K562 (cell line): ENCODE results near the gene DIP2B. TPM values are rescaled to one million over a fixed set of nuclear protein-coding genes. Genes with fewer than 3 reads are reported as not detected.

Source experiments
- ATAC-seq: fragments of 200-7000 bp; cut with Tn5 transposase; 3 replicates; pipeline ENCODE4 v1.9.1; 2020; ENCODE audit warnings: moderate library complexity
- BruUV-seq: library from RNA; stranded (reverse); fragments of 400-500 nt; replicated peaks from 2 replicates; lab custom pipeline; 2021; lab: Mats Ljungman, UMichigan
- CTCF ChIA-PET: fragments of 300-600 bp; formaldehyde crosslinking; extraction: SDS; loops from one replicate; lab custom pipeline; 2021; ENCODE audit warnings: low intra/inter-chr PET ratio; lab: Yijun Ruan, JAX
- POLR2A ChIA-PET: fragments of 300-600, 350-650 bp; sonication (Branson Sonifier 250); formaldehyde crosslinking; extraction: SDS; loops from one replicate; lab custom pipeline; 2021; ENCODE audit warnings: antibody characterized with exemption, inconsistent platforms; lab: Yijun Ruan, JAX
- DNase-seq, 4 experiments: peaks; one replicate each; pipeline versions ENCODE4 v3.0.0 to v3.0.0-alpha.2; 2011 to 2018; ENCODE audit warnings: low spot score in 3 of 4, mixed read lengths in 3 of 4; ENCODE audit errors: extremely low read depth in 1 of 4
- FAIRE-seq: peaks from 2 replicates; lab custom pipeline; 2011; peaks lifted over from hg19 to GRCh38; lab: Jason Lieb, UNC
- H2AFZ ChIP-seq: 2 replicates; pipeline ENCODE4 v1.6.0; 2011; ENCODE audit warnings: low read depth, low read length, control low read depth, inconsistent platforms
- H3K27ac ChIP-seq: fragments of 200-600 bp; 3 replicates; pipeline ENCODE4 v1.8.0; 2011; ENCODE audit warnings: low read depth, mild to moderate bottlenecking, control low read depth, inconsistent platforms, low read length, moderate library complexity, mixed read lengths; ENCODE audit errors: extremely low read depth
- H3K27me3 ChIP-seq, 2 experiments: fragments of 300-600 bp in 1 of 2; 2 replicates in 1 of 2; 3 replicates in 1 of 2; pipeline versions ENCODE4 v1.6.0 to v1.8.0; 2011; ENCODE audit warnings: inconsistent platforms in 2 of 2, low read length in 2 of 2, mild to moderate bottlenecking in 1 of 2, mixed read lengths in 1 of 2, moderate library complexity in 1 of 2; ENCODE audit not compliant: control insufficient read depth in 2 of 2, insufficient read depth in 2 of 2
- H3K36me3 ChIP-seq: fragments of 300-600 bp; 3 replicates; pipeline ENCODE4 v1.8.0; 2011; ENCODE audit warnings: mild to moderate bottlenecking, low read length, inconsistent platforms; ENCODE audit not compliant: control insufficient read depth, insufficient read depth
- H3K4me1 ChIP-seq, 2 experiments: fragments of 200-600 bp in 1 of 2; replicated peaks in 1 of 2; 2 replicates in 1 of 2; 3 replicates in 1 of 2; pipeline versions ENCODE4 v1.5.1 to v1.8.0; 2011; ENCODE audit warnings: inconsistent platforms in 2 of 2, low read length in 2 of 2, mild to moderate bottlenecking in 1 of 2, mixed read lengths in 1 of 2, moderate library complexity in 1 of 2; ENCODE audit not compliant: control insufficient read depth in 2 of 2, insufficient read depth in 2 of 2
- H3K4me2 ChIP-seq: 2 replicates; pipeline ENCODE4 v1.6.1; 2011; ENCODE audit warnings: low read length, control low read depth, inconsistent platforms, mixed read lengths; ENCODE audit not compliant: insufficient read depth
- H3K4me3 ChIP-seq: fragments of 200-600 bp; sonication (generic), shearing (Covaris generic); 2 replicates; pipeline ENCODE4 v1.5.1; 2016; ENCODE audit warnings: control low read depth, inconsistent platforms
- H3K79me2 ChIP-seq: fragments of 200-600 bp; 3 replicates; pipeline ENCODE4 v1.8.0; 2011; ENCODE audit warnings: low read length, inconsistent platforms; ENCODE audit not compliant: control insufficient read depth, insufficient read depth
- H3K9ac ChIP-seq, 2 experiments: 2 replicates each; pipeline versions ENCODE4 v1.6.0 to v1.6.1; 2011; ENCODE audit warnings: low read depth in 2 of 2, low read length in 2 of 2, control low read depth in 1 of 2, inconsistent platforms in 1 of 2, mild to moderate bottlenecking in 1 of 2, mixed read lengths in 1 of 2; ENCODE audit not compliant: insufficient read depth in 1 of 2
- H3K9me1 ChIP-seq: one replicate; pipeline ENCODE4 v1.6.0; 2011; ENCODE audit warnings: inconsistent platforms, mild to moderate bottlenecking, low read length, moderate library complexity; ENCODE audit not compliant: control insufficient read depth, insufficient read depth
- H3K9me3 ChIP-seq: replicated peaks from 2 replicates; pipeline ENCODE4 v1.5.1; 2011; ENCODE audit warnings: low read depth, low read length, inconsistent platforms; ENCODE audit not compliant: control insufficient read depth, insufficient read depth
- H4K20me1 ChIP-seq: replicated peaks from 2 replicates; pipeline ENCODE4 v1.6.1; 2011; ENCODE audit warnings: low read length, inconsistent platforms, mixed read lengths; ENCODE audit not compliant: control insufficient read depth, insufficient read depth
- C11orf30 ChIP-seq: fragments of 450-650 bp; IDR thresholded peaks from 2 replicates; pipeline ENCODE4 v1.6.1; 2016; ENCODE audit warnings: low read depth, mild to moderate bottlenecking
- CREM ChIP-seq: IDR thresholded peaks from 2 replicates; pipeline ENCODE4 v1.6.1; 2014; ENCODE audit warnings: antibody characterized with exemption, low read depth
- ELF2 ChIP-seq: fragments of 250-450 bp; sonication (Bioruptor Pico); IDR thresholded peaks from 2 replicates; pipeline ENCODE4 v1.5.0; 2021; ENCODE audit warnings: mild to moderate bottlenecking
- ESRRA ChIP-seq: fragments of 450-650 bp; IDR thresholded peaks from 2 replicates; pipeline ENCODE4 v1.6.1; 2014; ENCODE audit warnings: low read depth, mild to moderate bottlenecking, moderate library complexity, borderline replicate concordance
- ETV1 ChIP-seq: fragments of 450-650 bp; conservative IDR thresholded peaks from 2 replicates; pipeline ENCODE4 v1.6.1; 2016; ENCODE audit warnings: missing genetic modification characterization, control low read depth, low read depth, missing compliant biosample characterization
- FOS ChIP-seq: IDR thresholded peaks from 3 replicates; pipeline ENCODE4 v1.6.1; 2011; ENCODE audit not compliant: insufficient read length; ENCODE audit errors: extremely low read depth
- KHSRP ChIP-seq: fragments of 450-650 bp; IDR thresholded peaks from 2 replicates; pipeline ENCODE4 v1.6.1; 2017
- MAFF ChIP-seq: IDR thresholded peaks from 2 replicates; pipeline ENCODE4 v1.6.1; 2012; ENCODE audit warnings: low read length, improper control_type of control experiment
- MAFG ChIP-seq: fragments of 450-650 bp; conservative IDR thresholded peaks from 2 replicates; pipeline ENCODE4 v1.6.1; 2016; ENCODE audit warnings: missing genetic modification characterization, missing compliant biosample characterization
- MAFK ChIP-seq: IDR thresholded peaks from 2 replicates; pipeline ENCODE4 v1.6.1; 2011; ENCODE audit warnings: low read length, improper control_type of control experiment
- PHF8 ChIP-seq: fragments of 200-600 bp; sonication (generic); IDR thresholded peaks from 2 replicates; pipeline ENCODE4 v1.6.1; 2012; ENCODE audit warnings: mixed run types, mild to moderate bottlenecking, inconsistent platforms, low read length, moderate library complexity, borderline replicate concordance
- RFX1 ChIP-seq: fragments of 450-650 bp; IDR thresholded peaks from 2 replicates; pipeline ENCODE4 v1.6.1; 2016; ENCODE audit warnings: mild to moderate bottlenecking, moderate library complexity
- TARDBP ChIP-seq: fragments of 450-650 bp; IDR thresholded peaks from 2 replicates; pipeline ENCODE4 v1.6.1; 2016
- TCF3 ChIP-seq: sonication (generic); formaldehyde crosslinking; IDR thresholded peaks from 2 replicates; pipeline ENCODE4 v1.4.0; 2020; ENCODE audit warnings: mild to moderate bottlenecking, missing genetic modification reagents
- ZNF140 ChIP-seq: fragments of 250-450 bp; sonication (Bioruptor Pico); IDR thresholded peaks from 2 replicates; pipeline ENCODE4 v1.8.0; 2021; ENCODE audit warnings: moderate library complexity, mild to moderate bottlenecking, inconsistent platforms
- ZNF174 ChIP-seq: fragments of 250-450 bp; sonication (Bioruptor Pico); IDR thresholded peaks from 2 replicates; pipeline ENCODE4 v1.4.0; 2020; ENCODE audit warnings: mild to moderate bottlenecking
- ZNF316 ChIP-seq: fragments of 450-650 bp; IDR thresholded peaks from 2 replicates; pipeline ENCODE4 v1.6.1; 2016
- ZNF644 ChIP-seq: fragments of 200-800 bp; sonication (Bioruptor generic); IDR thresholded peaks from 2 replicates; pipeline ENCODE4 v1.6.1; 2016; ENCODE audit warnings: low read depth, missing genetic modification characterization, missing compliant biosample characterization
- ZNF717 ChIP-seq: fragments of 250-450 bp; sonication (Bioruptor Pico); IDR thresholded peaks from 2 replicates; pipeline ENCODE4 v1.5.0; 2021
- WGBS: fragments of 100-300 bp; shearing (Covaris generic); methylation state at CpG from one replicate; pipeline ENCODE4 v1.1.6; 2016; ENCODE audit warnings: low coverage, mixed read lengths; ENCODE audit not compliant: insufficient coverage; ENCODE audit errors: missing lambda C conversion rate; 5-methylcytosine and 5-hydroxymethylcytosine counted together
- in situ Hi-C: fragments of 300-500 bp; cut with MboI; formaldehyde crosslinking; loops from 4 replicates; pipeline ENCODE4 v1.15.0; 2018; ENCODE audit warnings: inconsistent platforms, mixed read lengths
- intact Hi-C: fragments of 100-400 bp; cut with micrococcal nuclease; formaldehyde crosslinking; loops from 2 replicates; pipeline ENCODE4 v1.14.2; 2022
- polyA plus RNA-seq, 8 experiments: library from polyadenylated mRNA; depleted of rRNA in 4 of 8; stranded (reverse) in 5 of 8; unstranded in 3 of 8; fragments of >200 nt; fragmentation: Nextera tagmentation in 2 of 8; fragmentation: Illumina TruSeq in 1 of 8; extraction: Ambion mirVana in 2 of 8; extraction: Trizol in 1 of 8; gene quantifications; 2 replicates each; pipeline versions ENCODE4 v1.2.1 to v1.2.3, GENCODE V29; 2011 to 2014; ENCODE audit warnings: inconsistent platforms in 1 of 8, missing spikeins in 1 of 8
- total RNA-seq, 7 experiments: library from RNA; depleted of rRNA in 6 of 7; stranded (reverse); fragments of >200 nt in 6 of 7; fragmentation: Illumina TruSeq in 2 of 7; extraction: Trizol in 2 of 7; gene quantifications; 2 replicates each; pipeline versions ENCODE4 v1.2.1 to v1.2.3, GENCODE V29; 2011 to 2021; ENCODE audit warnings: low replicate concordance in 1 of 7
- TF ChIP-seq, protein P1 (sequence below), 3 experiments: fragments of 200-800 bp in 1 of 3; fragments of 250-450 bp in 1 of 3; fragments of 450-650 bp in 1 of 3; sonication (Bioruptor Pico) in 1 of 3; sonication (Bioruptor generic) in 1 of 3; formaldehyde crosslinking in 1 of 3; IDR thresholded peaks; 2 replicates each; pipeline versions ENCODE4 v1.6.1 to v1.8.0; 2016 to 2022; ENCODE audit warnings: mild to moderate bottlenecking in 2 of 3, missing genetic modification characterization in 2 of 3, missing compliant biosample characterization in 1 of 3, moderate library complexity in 1 of 3

DIP2B gene
- total and polyA plus RNA-seq, 9 of the 15 experiments (the other 6 are each of a cell fraction or from before 2014, with no cell fraction given): 4.6 to 26.1 (median 18.8) TPM

DNA sequence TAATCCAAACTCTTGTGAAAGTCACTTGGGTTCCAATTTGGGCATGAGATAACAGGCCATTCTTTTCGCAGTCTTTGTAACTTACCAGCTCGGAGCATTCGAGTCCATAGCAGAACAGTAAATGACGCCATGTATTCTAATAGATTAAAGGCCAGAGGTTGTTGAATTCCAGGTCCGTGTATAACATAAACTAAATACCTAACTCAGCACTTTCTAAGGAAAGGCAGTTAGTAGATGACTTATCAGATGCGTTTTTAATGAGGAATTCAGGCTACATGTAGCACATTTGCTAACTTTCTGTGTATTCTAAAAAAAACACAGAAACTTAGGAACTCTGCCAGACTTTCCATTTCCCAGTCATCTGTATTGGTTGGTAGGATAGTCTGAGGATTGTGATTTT lies 206.3 kb downstream of the DIP2B start:
- 88% methylated on average over 6 of the region's 6 CpGs for WGBS

DNA sequence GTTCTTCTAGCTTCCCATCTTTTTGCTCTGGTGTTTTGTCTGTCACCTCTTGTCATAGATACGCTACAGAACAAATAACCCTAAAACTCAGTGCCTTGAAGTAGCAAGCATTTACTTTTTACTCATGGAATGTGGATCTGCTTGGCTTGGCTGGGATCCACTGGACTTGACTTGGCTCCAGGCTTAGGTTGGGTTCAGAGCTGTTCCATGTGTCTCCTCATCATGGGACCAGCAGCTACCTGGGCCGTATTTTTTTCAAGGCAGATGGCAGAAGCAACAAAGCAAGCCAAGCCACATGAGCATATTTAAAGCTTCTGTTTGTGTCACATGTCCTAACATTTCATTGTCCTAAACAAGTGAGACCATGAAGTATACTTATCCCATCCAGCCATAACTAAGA lies 210.4 kb downstream of the DIP2B start:
- Histone ChIP-seq H3K4me2 (no peak overlapping the region), H3K9ac (no peak overlapping the region), H2AFZ (no peak overlapping the region), H3K9me1 (no peaks in the 10 kb centered on the region), H3K36me3 (peaks cover 50% of the 10 kb centered on the region; the same call in 2 of the 3 replicates), H3K4me1 (no peaks in the 10 kb centered on the region), H4K20me1 (no peaks in the 10 kb centered on the region), H3K9me3 (no peaks in the 10 kb centered on the region), H3K27ac (no peak overlapping the region), H3K79me2 (no peaks in the 10 kb centered on the region), H3K27me3 (no peaks in the 10 kb centered on the region), H3K4me3 (no peak overlapping the region)
- ChIA-PET POLR2A (interaction anchor here (0.6 to 2.0 kb wide), 4 partner anchors 10 to 1069 kb away, joined by 3 to 14 read pairs (median 4); no protein-coding TSS in a partner anchor), CTCF (no interaction called here)
- in situ Hi-C loops (no loop called here), intact Hi-C loops (no loop called here)
- no peak for DNase-seq
- no TSS peak for BruUV-seq
- ATAC-seq: no peak
- no peak for FAIRE-seq
- 85% methylated on average over 2 of the region's 2 CpGs for WGBS
- TF ChIP-seq ZNF174: no peak
- TF ChIP-seq KHSRP: no peak
- TF ChIP-seq FOS: no peak
- TF ChIP-seq PHF8: no peak
- TF ChIP-seq TCF3 (CRISPR knock-in tag): no peak
- TF ChIP-seq TARDBP: no peak
- TF ChIP-seq RFX1: no peak
- TF ChIP-seq ZNF140 (CRISPR knock-in tag): no peak
- TF ChIP-seq ZNF644 (tag): no peak
- TF ChIP-seq ELF2 (CRISPR knock-in tag): no peak
- no peak for TF ChIP-seq ZNF717 (CRISPR knock-in tag)
- TF ChIP-seq, protein P1, sequence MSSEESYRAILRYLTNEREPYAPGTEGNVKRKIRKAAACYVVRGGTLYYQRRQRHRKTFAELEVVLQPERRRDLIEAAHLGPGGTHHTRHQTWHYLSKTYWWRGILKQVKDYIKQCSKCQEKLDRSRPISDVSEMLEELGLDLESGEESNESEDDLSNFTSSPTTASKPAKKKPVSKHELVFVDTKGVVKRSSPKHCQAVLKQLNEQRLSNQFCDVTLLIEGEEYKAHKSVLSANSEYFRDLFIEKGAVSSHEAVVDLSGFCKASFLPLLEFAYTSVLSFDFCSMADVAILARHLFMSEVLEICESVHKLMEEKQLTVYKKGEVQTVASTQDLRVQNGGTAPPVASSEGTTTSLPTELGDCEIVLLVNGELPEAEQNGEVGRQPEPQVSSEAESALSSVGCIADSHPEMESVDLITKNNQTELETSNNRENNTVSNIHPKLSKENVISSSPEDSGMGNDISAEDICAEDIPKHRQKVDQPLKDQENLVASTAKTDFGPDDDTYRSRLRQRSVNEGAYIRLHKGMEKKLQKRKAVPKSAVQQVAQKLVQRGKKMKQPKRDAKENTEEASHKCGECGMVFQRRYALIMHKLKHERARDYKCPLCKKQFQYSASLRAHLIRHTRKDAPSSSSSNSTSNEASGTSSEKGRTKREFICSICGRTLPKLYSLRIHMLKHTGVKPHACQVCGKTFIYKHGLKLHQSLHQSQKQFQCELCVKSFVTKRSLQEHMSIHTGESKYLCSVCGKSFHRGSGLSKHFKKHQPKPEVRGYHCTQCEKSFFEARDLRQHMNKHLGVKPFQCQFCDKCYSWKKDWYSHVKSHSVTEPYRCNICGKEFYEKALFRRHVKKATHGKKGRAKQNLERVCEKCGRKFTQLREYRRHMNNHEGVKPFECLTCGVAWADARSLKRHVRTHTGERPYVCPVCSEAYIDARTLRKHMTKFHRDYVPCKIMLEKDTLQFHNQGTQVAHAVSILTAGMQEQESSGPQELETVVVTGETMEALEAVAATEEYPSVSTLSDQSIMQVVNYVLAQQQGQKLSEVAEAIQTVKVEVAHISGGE (CRISPR knock-in tag; IDR thresholded peaks at IDR 0.05): no peak
- TF ChIP-seq ESRRA: no peak

More for the DNA sequence above, 206.3 kb downstream of the DIP2B start:
- Histone ChIP-seq H3K4me1 (no peaks in the 10 kb centered on the region), H3K9me3 (no peaks in the 10 kb centered on the region), H3K36me3 (peaks cover 69% of the 10 kb centered on the region; the same call in 2 of the 3 replicates), H3K4me2 (no peak overlapping the region), H2AFZ (no peak overlapping the region), H3K27me3 (no peaks in the 10 kb centered on the region), H3K27ac (no peak overlapping the region), H4K20me1 (no peaks in the 10 kb centered on the region), H3K4me3 (no peak overlapping the region), H3K79me2 (no peaks in the 10 kb centered on the region), H3K9ac (no peak overlapping the region), H3K9me1 (no peaks in the 10 kb centered on the region)
- no peak for FAIRE-seq
- intact Hi-C loops (no loop called here), in situ Hi-C loops (no loop called here)
- no peak for ATAC-seq
- ChIA-PET CTCF (no interaction called here), POLR2A (interaction anchor here (0.8 to 1.0 kb wide), 2 partner anchors 10 to 52 kb away, joined by 3 read pairs; no protein-coding TSS in a partner anchor)
- TF ChIP-seq CREM (no peak), C11orf30 (peak; percentile 71), ETV1 (tag) (no peak), MAFG (tag) (peak; percentile 59), MAFK (peak; percentile 79), MAFF (peak; percentile 77), ZNF316 (peak; percentile 86)
- DNase-seq: no peak
- no TSS peak for BruUV-seq
